ENCODE measurements around the gene LRSAM1. TPM values are rescaled to one million over a fixed set of nuclear protein-coding genes. Genes with fewer than 3 reads are reported as not detected.
A peak's percentile ranks its signal among the peaks of the same experiment; 100 is the strongest.

Gene LRSAM1
- total and polyA plus RNA-seq, 2 of the 8 experiments (the other 6 are each of a cell fraction or from before 2014, with no cell fraction given), result 9.7 to 18.3 TPM

DNA sequence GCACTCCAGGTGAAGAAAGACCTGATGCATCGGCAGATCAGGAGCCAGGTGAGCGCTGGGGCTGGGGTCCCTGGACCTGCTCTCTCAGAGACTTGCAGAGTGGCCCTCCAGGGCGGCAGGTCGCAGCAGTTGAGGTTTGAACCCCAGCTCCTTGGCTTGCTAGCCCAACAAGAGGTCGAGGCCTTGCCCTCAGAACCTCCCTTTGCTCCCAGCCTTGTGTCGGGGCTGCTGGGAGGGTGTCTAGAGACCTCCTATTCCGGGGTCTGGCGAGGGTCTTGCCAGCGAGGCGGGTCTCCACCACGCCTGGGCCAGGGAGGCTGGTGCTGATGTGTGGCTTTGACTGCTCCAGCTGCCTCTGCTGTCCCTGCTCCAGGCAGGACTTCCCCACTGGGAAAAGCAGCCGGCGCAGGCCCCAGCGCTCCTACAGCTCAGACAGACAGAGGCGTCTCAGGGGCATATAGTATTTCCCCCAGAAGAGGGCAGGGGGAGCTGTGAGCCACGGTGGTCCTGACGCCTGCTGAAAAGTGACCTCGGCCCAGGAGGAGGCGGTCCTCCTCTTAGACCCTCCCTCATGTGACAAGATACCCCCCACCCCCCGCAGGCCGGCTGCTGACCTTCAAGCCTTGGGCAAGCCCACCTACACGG lies 38.3 kb downstream of the LRSAM1 start:
- no peak overlapping the region for H2BK12ac ChIP-seq (ENCODE audit: low read depth, low read length)
- DNase-seq (ENCODE audit: low read depth in 1 of 2, low spot score in 2 of 2) (peak; percentile 64 to 79), FAIRE-seq (no peak)
- H3K56ac ChIP-seq (replicated peaks; ENCODE audit: insufficient read length, low read depth, low read length), result no peak overlapping the region
- no peak overlapping the region for H2AFZ ChIP-seq (ENCODE audit: low read length)
- H3K79me2 ChIP-seq (ENCODE audit: control insufficient read depth in 1 of 2, insufficient read depth in 2 of 2, low read length in 2 of 2), result no peaks in the 10 kb centered on the region
- peaks cover 0 to 7% (median 2%) of the 10 kb centered on the region in 4 experiments; a peak in 5 of 7 replicates for H3K4me1 ChIP-seq (replicated peaks in 1 of 4; ENCODE audit: control insufficient read depth in 3 of 4, insufficient read depth in 4 of 4, low read length in 3 of 4)
- no peak overlapping the region for H4K5ac ChIP-seq (ENCODE audit: insufficient read length, low read depth, low read length)
- no peak overlapping the region for H2BK15ac ChIP-seq (ENCODE audit: low read length)
- H3K27me3 ChIP-seq (replicated peaks in 1 of 4; ENCODE audit: control insufficient read depth in 3 of 4, extremely low read depth in 1 of 4, insufficient read depth in 3 of 4, low read length in 3 of 4), result no peaks in the 10 kb centered on the region
- no peak overlapping the region for H4K8ac ChIP-seq (ENCODE audit: extremely low read depth, insufficient read depth, low read length)
- H3K23me2 ChIP-seq (ENCODE audit: low read depth, low read length), result no peaks in the 10 kb centered on the region
- H3K36me3 ChIP-seq (ENCODE audit: control insufficient read depth in 2 of 4, insufficient read depth in 4 of 4, low read length in 3 of 4), result peaks cover 2 to 5% (median 3%) of the 10 kb centered on the region in 4 experiments; a peak in 4 of 8 replicates
- ChIA-PET POLR2A (ENCODE audit: partially characterized antibody) (interaction anchor here (0.7 to 3.1 kb wide), 5 partner anchors 11 to 380 kb away, joined by 3 to 16 read pairs (median 3); partner anchors contain the start of genes LRSAM1 and RPL12), CTCF (ENCODE audit: partially characterized antibody) (interaction anchor here (0.5 to 6.9 kb wide), 43 partner anchors 8 to 1529 kb away, joined by 3 to 78 read pairs (median 4); partner anchors contain the start of genes CFAP157 and SLC2A8)
- H3K4me3 ChIP-seq (ENCODE audit: extremely low read depth in 1 of 4, insufficient read depth in 2 of 4, low read depth in 3 of 4, low read length in 4 of 4), result no peak overlapping the region
- no peak overlapping the region for H2BK5ac ChIP-seq (ENCODE audit: low read depth, low read length)
- no peak overlapping the region for H3K4ac ChIP-seq (replicated peaks; ENCODE audit: insufficient read length, low read depth, low read length)
- no peaks in the 10 kb centered on the region for H3K79me1 ChIP-seq (ENCODE audit: low read depth, low read length)
- no peak overlapping the region for H2BK120ac ChIP-seq (replicated peaks; ENCODE audit: low read depth, low read length)
- no peaks in the 10 kb centered on the region for H3K9me3 ChIP-seq (ENCODE audit: insufficient read depth in 2 of 2, low read depth in 1 of 2, low read length in 1 of 2)
- 0 out of 2 replicates have a peak overlapping the region, but pooled peaks have one; percentile 37 for H3K27ac ChIP-seq (ENCODE audit: low read depth, low read length)
- H2AK5ac ChIP-seq (ENCODE audit: low read depth, low read length), result no peak overlapping the region
- 63% methylated on average over 19 of the region's 22 CpGs; no CpG with 5 or more reads in 1 of the 2 experiments for WGBS, 2 experiments (ENCODE audit: extremely low coverage in 1 of 2, insufficient coverage in 1 of 2, insufficient read length in 1 of 2, insufficient replicate concordance in 2 of 2, low coverage in 1 of 2, low lambda C conversion rate in 2 of 2, missing lambda C conversion rate in 1 of 2)
- H4K91ac ChIP-seq (replicated peaks; ENCODE audit: insufficient read length, low read length), result no peak overlapping the region
- no peak overlapping the region for H3K23ac ChIP-seq (ENCODE audit: insufficient read length)
- H3K14ac ChIP-seq (ENCODE audit: insufficient read length), result no peak overlapping the region
- peaks cover 0 to 1% of the 10 kb centered on the region in 2 experiments for H4K20me1 ChIP-seq (replicated peaks in 1 of 2; ENCODE audit: control insufficient read depth in 1 of 2, insufficient read depth in 2 of 2, low read length in 2 of 2)
- no peak overlapping the region for H3K4me2 ChIP-seq (ENCODE audit: insufficient read depth in 1 of 2, low read depth in 2 of 2, low read length in 2 of 2)
- no peak overlapping the region for H2BK20ac ChIP-seq (ENCODE audit: low read length)
- no peak overlapping the region; a peak in 1 of 7 replicates for H3K9ac ChIP-seq (replicated peaks in 1 of 4; ENCODE audit: extremely low read depth in 1 of 4, low read depth in 3 of 4, low read length in 3 of 4)
- no peak overlapping the region for H3K18ac ChIP-seq (ENCODE audit: extremely low read depth, low read length)
- TF ChIP-seq, protein P1, sequence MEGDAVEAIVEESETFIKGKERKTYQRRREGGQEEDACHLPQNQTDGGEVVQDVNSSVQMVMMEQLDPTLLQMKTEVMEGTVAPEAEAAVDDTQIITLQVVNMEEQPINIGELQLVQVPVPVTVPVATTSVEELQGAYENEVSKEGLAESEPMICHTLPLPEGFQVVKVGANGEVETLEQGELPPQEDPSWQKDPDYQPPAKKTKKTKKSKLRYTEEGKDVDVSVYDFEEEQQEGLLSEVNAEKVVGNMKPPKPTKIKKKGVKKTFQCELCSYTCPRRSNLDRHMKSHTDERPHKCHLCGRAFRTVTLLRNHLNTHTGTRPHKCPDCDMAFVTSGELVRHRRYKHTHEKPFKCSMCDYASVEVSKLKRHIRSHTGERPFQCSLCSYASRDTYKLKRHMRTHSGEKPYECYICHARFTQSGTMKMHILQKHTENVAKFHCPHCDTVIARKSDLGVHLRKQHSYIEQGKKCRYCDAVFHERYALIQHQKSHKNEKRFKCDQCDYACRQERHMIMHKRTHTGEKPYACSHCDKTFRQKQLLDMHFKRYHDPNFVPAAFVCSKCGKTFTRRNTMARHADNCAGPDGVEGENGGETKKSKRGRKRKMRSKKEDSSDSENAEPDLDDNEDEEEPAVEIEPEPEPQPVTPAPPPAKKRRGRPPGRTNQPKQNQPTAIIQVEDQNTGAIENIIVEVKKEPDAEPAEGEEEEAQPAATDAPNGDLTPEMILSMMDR (IDR thresholded peaks at IDR 0.05; ENCODE audit: control extremely low read depth in 1 of 3, insufficient read depth in 1 of 3, low read depth in 1 of 3, low read length in 3 of 3), result peak; percentile 69 to 77 (median 72)
- TF ChIP-seq EP300 (IDR thresholded peaks at IDR 0.05; ENCODE audit: borderline replicate concordance in 1 of 2, low read depth in 2 of 2, low read length in 2 of 2), result no peak
- no peak for TF ChIP-seq NANOG (IDR thresholded peaks at IDR 0.05; ENCODE audit: insufficient read depth, low read depth, low read length, poor library complexity, severe bottlenecking)
- TF ChIP-seq SP4 (IDR thresholded peaks at IDR 0.05; ENCODE audit: low read length), result no peak
- TF ChIP-seq PHF8 (conservative IDR thresholded peaks at IDR 0.05; ENCODE audit: low read depth, low read length), result no peak
- TF ChIP-seq GABPA (IDR thresholded peaks at IDR 0.05; ENCODE audit: borderline replicate concordance, insufficient read depth, low read length), result peak; percentile 48; the same call in 1 of the 2 replicates
- 0 out of 2 replicates have a peak, but pooled peaks have one; percentile 25 for TF ChIP-seq USF2 (IDR thresholded peaks at IDR 0.05; ENCODE audit: low read length)

All from H1 (cell line).